Measurements from ENCODE around the gene TOLLIP.

GRCh38 chr11:1228101-1228821 is 81.2 kb downstream of the TOLLIP start:
- TF ChIP-seq POLR2A (IDR thresholded peaks at IDR 0.05) (no peak), CTCF (IDR thresholded peaks at IDR 0.05) (no peak)

Measured in right lobe of liver (tissue), 4 donors.